Measurements from ENCODE around the gene GRM1.

The GRM1 gene

DNA sequence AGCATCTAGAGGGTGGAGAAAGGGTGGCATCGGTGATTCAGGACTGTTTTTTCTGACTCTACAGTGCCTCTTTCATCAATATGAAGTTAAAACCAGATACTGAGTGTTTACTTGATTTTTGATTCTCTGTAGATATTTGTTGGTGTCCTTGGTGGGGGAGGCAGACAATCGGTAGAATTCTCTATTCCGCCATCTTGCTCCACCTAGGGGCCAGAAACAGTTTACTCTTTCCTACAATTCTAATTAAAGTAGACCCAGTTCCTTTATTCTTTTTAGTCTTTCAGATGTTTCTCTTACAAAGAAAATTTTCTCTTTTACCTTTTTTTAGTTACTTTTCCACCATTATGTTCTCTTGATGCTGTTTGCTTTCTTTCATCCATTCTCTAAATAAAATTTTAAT, 352.6 kb downstream of the GRM1 start:
- no peaks in the 10 kb centered on the region for H3K27me3 ChIP-seq (ENCODE audit: insufficient read depth, low read depth, severe bottlenecking)
- no peak overlapping the region for H3K4me3 ChIP-seq (ENCODE audit: low read depth, low read length)
- TF ChIP-seq, protein P1, sequence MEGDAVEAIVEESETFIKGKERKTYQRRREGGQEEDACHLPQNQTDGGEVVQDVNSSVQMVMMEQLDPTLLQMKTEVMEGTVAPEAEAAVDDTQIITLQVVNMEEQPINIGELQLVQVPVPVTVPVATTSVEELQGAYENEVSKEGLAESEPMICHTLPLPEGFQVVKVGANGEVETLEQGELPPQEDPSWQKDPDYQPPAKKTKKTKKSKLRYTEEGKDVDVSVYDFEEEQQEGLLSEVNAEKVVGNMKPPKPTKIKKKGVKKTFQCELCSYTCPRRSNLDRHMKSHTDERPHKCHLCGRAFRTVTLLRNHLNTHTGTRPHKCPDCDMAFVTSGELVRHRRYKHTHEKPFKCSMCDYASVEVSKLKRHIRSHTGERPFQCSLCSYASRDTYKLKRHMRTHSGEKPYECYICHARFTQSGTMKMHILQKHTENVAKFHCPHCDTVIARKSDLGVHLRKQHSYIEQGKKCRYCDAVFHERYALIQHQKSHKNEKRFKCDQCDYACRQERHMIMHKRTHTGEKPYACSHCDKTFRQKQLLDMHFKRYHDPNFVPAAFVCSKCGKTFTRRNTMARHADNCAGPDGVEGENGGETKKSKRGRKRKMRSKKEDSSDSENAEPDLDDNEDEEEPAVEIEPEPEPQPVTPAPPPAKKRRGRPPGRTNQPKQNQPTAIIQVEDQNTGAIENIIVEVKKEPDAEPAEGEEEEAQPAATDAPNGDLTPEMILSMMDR (IDR thresholded peaks at IDR 0.05; ENCODE audit: low read depth, low read length): 0 out of 2 replicates have a peak, but pooled peaks have one; percentile 9
- H3K27ac ChIP-seq: no peak overlapping the region
- no peak for DNase-seq
- H3K36me3 ChIP-seq: no peaks in the 10 kb centered on the region
- no peaks in the 10 kb centered on the region for H3K9me3 ChIP-seq (ENCODE audit: severe bottlenecking)

- no peak for DNase-seq
- H3K36me3 ChIP-seq: no peaks in the 10 kb centered on the region
- H3K4me3 ChIP-seq (ENCODE audit: low read depth, low read length): no peak overlapping the region
- no peaks in the 10 kb centered on the region for H3K9me3 ChIP-seq (ENCODE audit: severe bottlenecking)
- TF ChIP-seq, protein P1 (IDR thresholded peaks at IDR 0.05; ENCODE audit: low read depth, low read length): no peak
- no peaks in the 10 kb centered on the region for H3K27me3 ChIP-seq (ENCODE audit: insufficient read depth, low read depth, severe bottlenecking)
- no peak overlapping the region for H3K27ac ChIP-seq
Measured at GRCh38 chr6:146388736-146389364, 360.0 kb downstream of the GRM1 start.

GRCh38 chr6:146389740-146390139, 360.9 kb downstream of the GRM1 start:
- DNase-seq: no peak
- TF ChIP-seq, protein P1 (IDR thresholded peaks at IDR 0.05; ENCODE audit: low read depth, low read length): no peak
- no peaks in the 10 kb centered on the region for H3K27me3 ChIP-seq (ENCODE audit: insufficient read depth, low read depth, severe bottlenecking)
- no peak overlapping the region for H3K27ac ChIP-seq
- no peaks in the 10 kb centered on the region for H3K9me3 ChIP-seq (ENCODE audit: severe bottlenecking)
- no peak overlapping the region for H3K4me3 ChIP-seq (ENCODE audit: low read depth, low read length)
- no peaks in the 10 kb centered on the region for H3K36me3 ChIP-seq

DNA sequence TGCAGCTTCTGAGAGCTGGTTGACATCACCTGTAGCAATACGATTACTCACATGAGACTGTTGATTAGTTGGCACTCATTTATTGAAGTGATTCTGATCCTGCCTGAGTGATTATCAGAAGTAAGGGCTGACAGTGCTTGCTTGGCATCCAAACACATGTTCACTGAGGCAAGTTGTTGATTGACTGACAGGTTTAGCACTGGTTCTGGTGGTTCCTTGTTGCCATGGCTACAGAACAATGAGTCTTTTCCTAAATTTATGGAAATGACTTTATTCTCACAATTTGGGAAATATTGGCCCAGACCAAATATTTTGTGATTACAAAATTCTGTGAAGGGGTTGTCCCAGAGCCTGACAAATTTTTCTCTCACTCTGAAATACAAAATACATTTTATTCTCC, 368.8 kb downstream of the GRM1 start:
- Histone ChIP-seq H3K27me3 (ENCODE audit: insufficient read depth, low read depth, severe bottlenecking) (no peaks in the 10 kb centered on the region), H3K27ac (no peak overlapping the region), H3K9me3 (ENCODE audit: severe bottlenecking) (no peaks in the 10 kb centered on the region), H3K36me3 (no peaks in the 10 kb centered on the region), H3K4me3 (ENCODE audit: low read depth, low read length) (no peak overlapping the region)
- TF ChIP-seq, protein P1 (IDR thresholded peaks at IDR 0.05; ENCODE audit: low read depth, low read length): no peak
- no peak for DNase-seq

- Histone ChIP-seq H3K27me3 (ENCODE audit: insufficient read depth, low read depth, severe bottlenecking) (no peaks in the 10 kb centered on the region), H3K36me3 (no peaks in the 10 kb centered on the region), H3K9me3 (ENCODE audit: severe bottlenecking) (no peaks in the 10 kb centered on the region), H3K27ac (no peak overlapping the region), H3K4me3 (ENCODE audit: low read depth, low read length) (no peak overlapping the region)
- TF ChIP-seq, protein P1 (IDR thresholded peaks at IDR 0.05; ENCODE audit: low read depth, low read length): no peak
- DNase-seq: no peak
Measured at GRCh38 chr6:146402476-146402875, 373.6 kb downstream of the GRM1 start.

DNA sequence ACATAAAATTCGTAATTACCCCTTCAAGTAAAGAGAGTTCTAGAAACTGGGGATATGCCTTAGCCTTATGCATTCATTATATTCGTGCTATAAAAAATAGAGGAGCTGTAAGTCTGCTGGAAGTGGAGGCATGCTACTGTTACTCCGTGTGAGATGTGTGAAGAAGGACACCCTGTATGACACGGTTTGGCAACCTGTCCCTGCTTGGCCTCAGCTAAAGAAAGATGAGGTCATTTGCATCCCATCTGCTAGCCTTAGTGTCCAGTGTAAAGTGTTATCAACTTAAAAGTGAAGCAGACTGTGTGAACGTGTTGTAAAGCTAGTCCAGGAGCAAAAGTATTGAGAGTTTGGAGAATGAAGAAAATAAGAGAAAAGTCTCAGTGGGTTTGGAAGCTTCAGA, 379.7 kb downstream of the GRM1 start:
- no peaks in the 10 kb centered on the region for H3K36me3 ChIP-seq
- no peaks in the 10 kb centered on the region for H3K27me3 ChIP-seq (ENCODE audit: insufficient read depth, low read depth, severe bottlenecking)
- TF ChIP-seq, protein P1 (IDR thresholded peaks at IDR 0.05; ENCODE audit: low read depth, low read length): no peak
- DNase-seq: peak; percentile 22
- no peaks in the 10 kb centered on the region for H3K9me3 ChIP-seq (ENCODE audit: severe bottlenecking)
- no peak overlapping the region for H3K27ac ChIP-seq
- no peak overlapping the region for H3K4me3 ChIP-seq (ENCODE audit: low read depth, low read length)
